Kidney (tissue), 14 donors: ENCODE data around the gene ADAT3. TPM values are rescaled to one million over a fixed set of nuclear protein-coding genes. Genes with fewer than 3 reads are reported as not detected.
"Not testable (repeated sequence)": the region's sequence is repeated elsewhere in the genome, so short reads cannot be mapped to it uniquely, and the experiment has no call there.

Experiments
- DNase-seq, 5 donors: peaks; one replicate each; pipeline ENCODE4 v3.0.0-alpha.2; 2013 to 2020
- FAIRE-seq: peaks from 2 replicates; lab custom pipeline; 2012; peaks lifted over from hg19 to GRCh38; lab: Jason Lieb, UNC
- H3K27ac ChIP-seq, 2 donors: one replicate each; pipeline ENCODE4 v1.7.0; 2013; ENCODE audit warnings: low read depth in 2 of 2, low read length in 2 of 2, inconsistent platforms in 1 of 2
- H3K27me3 ChIP-seq: one replicate; pipeline ENCODE4 v1.7.1; 2013; ENCODE audit warnings: low read length, inconsistent platforms; ENCODE audit not compliant: control insufficient read depth, insufficient read depth
- H3K36me3 ChIP-seq, 3 donors: one replicate each; pipeline versions ENCODE4 v1.7.0 to v1.7.1; 2013; ENCODE audit warnings: low read length in 3 of 3, control low read depth in 1 of 3, inconsistent platforms in 1 of 3; ENCODE audit not compliant: insufficient read depth in 3 of 3, control insufficient read depth in 2 of 3
- H3K4me1 ChIP-seq, 3 donors: one replicate each; pipeline versions ENCODE4 v1.7.0 to v1.7.1; 2013; ENCODE audit warnings: low read length in 3 of 3, inconsistent platforms in 1 of 3, low read depth in 1 of 3; ENCODE audit not compliant: control insufficient read depth in 2 of 3, insufficient read depth in 2 of 3
- H3K4me3 ChIP-seq, 3 donors: one replicate each; pipeline versions ENCODE4 v1.7.0 to v1.8.1; 2013; ENCODE audit warnings: low read length in 3 of 3, control low read depth in 1 of 3, inconsistent platforms in 1 of 3
- H3K9ac ChIP-seq, 3 donors: one replicate each; pipeline versions ENCODE4 v1.7.0 to v1.7.1; 2013; ENCODE audit warnings: low read length in 3 of 3, control low read depth in 1 of 3, inconsistent platforms in 1 of 3
- H3K9me3 ChIP-seq, 3 donors: one replicate each; pipeline versions ENCODE4 v1.7.0 to v1.7.1; 2013; ENCODE audit warnings: low read length in 3 of 3, control low read depth in 1 of 3, inconsistent platforms in 1 of 3; ENCODE audit not compliant: control insufficient read depth in 2 of 3, insufficient read depth in 1 of 3
- intact Hi-C: fragments of 100-400 bp; cut with DNase I; formaldehyde crosslinking; loops from one replicate; pipeline ENCODE4 v1.11.1; 2022
- polyA plus RNA-seq: library from polyadenylated mRNA; stranded (reverse); fragments of 350-450 nt; fragmentation: Illumina TruSeq; extraction: RNeasy Lipid Tissue Mini Kit (QIAGEN cat#74804); gene quantifications from one replicate; pipeline ENCODE4 v1.2.3, GENCODE V29; 2014; ENCODE audit warnings: low read depth, low replicate concordance; ENCODE audit not compliant: insufficient read depth
- total RNA-seq: library from RNA; stranded (reverse); fragmentation: NEBNext Ultra II Directional; extraction: Animal tissue kit (Norgen Biotek cat#: 25700); gene quantifications from one replicate; pipeline ENCODE4 v1.2.1, GENCODE V29; 2021
- TF ChIP-seq, protein P1 (sequence below): IDR thresholded peaks from 3 replicates; pipeline ENCODE4 v1.5.1; 2012; ENCODE audit warnings: mild to moderate bottlenecking, moderate library complexity, borderline replicate concordance; ENCODE audit not compliant: insufficient read depth; ENCODE audit errors: extremely low read depth
- donor health status: control.
- donor health status: control.
- donor health status: control.
- donor health status: control.
- donor health status: control.
- donor health status: DM: yes; HTN: yes; CAD: no.
- donor health status: Normal renal cell carcinoma (clear cell type).

ADAT3 gene
- total and polyA plus RNA-seq, 2 donors from 2014 or later: 6.1 to 10.3 TPM

DNA sequence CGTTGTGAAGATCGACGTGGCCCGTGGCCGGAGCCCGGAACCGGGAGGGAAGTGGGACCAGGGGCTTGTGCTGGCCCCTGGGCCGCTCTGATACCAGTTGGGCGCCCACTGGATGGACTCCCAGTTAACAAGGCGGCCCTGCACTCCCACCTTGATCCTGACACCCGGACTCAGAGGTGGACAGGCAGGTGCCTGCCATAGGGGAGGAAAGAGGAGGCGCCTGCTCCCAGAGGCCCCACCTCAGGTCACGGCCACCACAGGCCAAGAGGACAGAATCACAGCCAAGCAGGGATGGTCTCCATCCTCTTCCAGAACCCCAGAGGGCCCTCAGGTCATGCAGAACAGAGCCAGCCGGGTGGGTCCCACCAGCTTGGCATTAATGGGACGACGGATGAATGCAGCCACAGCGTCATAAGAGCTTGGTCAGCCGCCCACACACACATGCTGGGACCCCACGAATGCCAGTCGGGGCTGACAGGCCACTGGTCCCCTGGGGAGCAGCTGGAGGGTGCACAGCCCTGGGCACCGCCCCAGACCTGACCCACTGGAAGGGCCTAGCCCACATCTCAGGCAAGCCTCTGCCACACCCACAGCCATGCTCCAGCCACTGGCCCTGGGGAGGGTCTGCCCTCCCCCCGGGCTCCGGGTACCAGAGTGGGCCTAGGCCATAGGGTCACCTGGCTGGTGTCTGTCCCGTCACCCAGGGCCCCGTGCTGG, 32.2 kb upstream of the ADAT3 start:
- FAIRE-seq (no peak), DNase-seq (peak in 2 of 5 donors; percentile 57 to 79)
- Histone ChIP-seq H3K27ac (peak overlapping the region; percentile 4 to 57), H3K36me3 (no peaks in the 10 kb centered on the region), H3K9ac (peak overlapping the region in 1 of 3 donors; percentile 61), H3K27me3 (no peaks in the 10 kb centered on the region), H3K9me3 (no peaks in the 10 kb centered on the region), H3K4me3 (peak overlapping the region in 1 of 3 donors; percentile 81), H3K4me1 (peaks cover 0 to 28% (median 13%) of the 10 kb centered on the region in 3 donors)
- intact Hi-C loops: no loop called here
- TF ChIP-seq, protein P1, sequence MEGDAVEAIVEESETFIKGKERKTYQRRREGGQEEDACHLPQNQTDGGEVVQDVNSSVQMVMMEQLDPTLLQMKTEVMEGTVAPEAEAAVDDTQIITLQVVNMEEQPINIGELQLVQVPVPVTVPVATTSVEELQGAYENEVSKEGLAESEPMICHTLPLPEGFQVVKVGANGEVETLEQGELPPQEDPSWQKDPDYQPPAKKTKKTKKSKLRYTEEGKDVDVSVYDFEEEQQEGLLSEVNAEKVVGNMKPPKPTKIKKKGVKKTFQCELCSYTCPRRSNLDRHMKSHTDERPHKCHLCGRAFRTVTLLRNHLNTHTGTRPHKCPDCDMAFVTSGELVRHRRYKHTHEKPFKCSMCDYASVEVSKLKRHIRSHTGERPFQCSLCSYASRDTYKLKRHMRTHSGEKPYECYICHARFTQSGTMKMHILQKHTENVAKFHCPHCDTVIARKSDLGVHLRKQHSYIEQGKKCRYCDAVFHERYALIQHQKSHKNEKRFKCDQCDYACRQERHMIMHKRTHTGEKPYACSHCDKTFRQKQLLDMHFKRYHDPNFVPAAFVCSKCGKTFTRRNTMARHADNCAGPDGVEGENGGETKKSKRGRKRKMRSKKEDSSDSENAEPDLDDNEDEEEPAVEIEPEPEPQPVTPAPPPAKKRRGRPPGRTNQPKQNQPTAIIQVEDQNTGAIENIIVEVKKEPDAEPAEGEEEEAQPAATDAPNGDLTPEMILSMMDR: no peak

DNA sequence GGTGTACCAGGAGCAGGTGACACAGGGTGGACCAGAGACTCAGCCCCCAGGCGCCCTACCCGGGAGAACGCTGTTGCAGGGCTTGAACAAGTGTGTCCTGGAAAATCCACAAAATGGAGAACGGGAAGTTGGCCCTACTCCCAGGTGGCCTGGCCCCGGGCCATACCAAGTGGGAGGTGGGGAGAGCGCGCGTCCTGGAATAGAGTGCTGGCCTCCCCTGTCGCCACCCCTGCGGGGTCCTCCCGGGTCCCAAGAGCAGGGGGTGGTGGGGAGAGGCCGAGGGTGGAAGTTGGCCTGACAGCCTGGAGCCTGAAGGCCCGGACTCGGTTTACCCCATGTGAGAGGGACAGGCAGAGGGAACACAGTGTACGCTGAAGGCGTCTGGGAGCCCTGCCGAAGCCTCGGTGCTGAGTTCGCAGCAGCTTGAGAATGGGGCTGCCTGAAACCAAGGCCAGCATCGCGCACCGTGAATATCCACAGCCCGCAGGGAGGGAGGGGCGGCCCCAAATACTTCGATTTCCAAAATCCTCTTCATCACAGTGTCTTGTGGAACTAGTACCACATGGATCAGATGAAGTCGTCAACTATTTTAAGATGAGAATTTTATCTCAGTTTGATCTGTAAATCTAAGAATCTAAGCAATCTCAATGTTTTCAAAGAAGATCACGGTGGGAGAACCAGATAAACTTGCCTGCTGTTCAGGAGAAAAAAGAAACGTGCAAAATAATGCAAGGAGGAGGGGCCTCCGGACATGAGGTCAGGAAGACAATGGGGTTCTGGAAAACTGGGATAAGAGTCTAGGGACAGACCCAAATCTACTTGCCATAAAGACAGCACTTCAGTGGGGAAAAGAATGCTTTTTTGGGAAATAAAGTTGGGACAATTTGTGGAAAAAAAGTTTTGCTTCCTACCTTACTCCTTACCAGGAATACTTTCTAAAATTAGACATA, 31.4 kb upstream of the ADAT3 start:
- peaks cover 0 to 28% (median 13%) of the 10 kb centered on the region in 3 donors for H3K4me1 ChIP-seq
- H3K27me3 ChIP-seq: no peaks in the 10 kb centered on the region
- intact Hi-C loops: no loop called here
- H3K9me3 ChIP-seq: no peaks in the 10 kb centered on the region
- peak overlapping the region; percentile 4 to 57 for H3K27ac ChIP-seq
- H3K36me3 ChIP-seq: no peaks in the 10 kb centered on the region
- FAIRE-seq: no peak
- H3K4me3 ChIP-seq: peak overlapping the region in 1 of 3 donors; percentile 81
- TF ChIP-seq, protein P1: no peak
- H3K9ac ChIP-seq: peak overlapping the region in 1 of 3 donors; percentile 61
- peak in 1 of 5 donors; percentile 30 for DNase-seq

DNA sequence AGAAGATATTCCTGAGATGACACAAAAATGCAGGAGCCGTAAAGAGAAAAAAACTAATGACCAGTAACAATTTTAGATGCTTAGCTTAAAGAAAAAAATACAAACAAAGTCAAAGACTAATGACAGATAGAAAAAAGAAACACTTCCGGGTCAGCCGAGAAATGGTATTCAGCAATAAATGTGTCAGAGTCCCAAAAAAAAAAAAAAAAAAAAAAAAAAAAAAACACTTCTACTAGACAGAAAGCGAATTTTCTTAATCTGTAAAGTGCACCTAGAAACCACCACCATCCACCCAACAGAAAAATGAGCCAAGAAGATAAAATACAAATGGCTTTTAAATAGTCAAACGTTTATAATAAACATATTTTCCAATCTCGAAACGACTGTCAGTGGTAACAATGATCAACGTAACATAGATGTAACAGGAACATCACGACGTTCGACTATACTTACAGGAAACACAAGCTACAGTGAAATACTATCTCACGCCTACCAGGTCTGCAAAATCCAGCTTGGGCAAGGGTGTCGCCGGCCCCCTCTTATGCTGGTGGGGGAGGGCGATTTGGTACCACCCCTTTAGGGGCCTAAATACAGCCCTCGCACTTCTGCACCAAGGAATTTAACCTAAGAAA, 30.5 kb upstream of the ADAT3 start:
- no peaks in the 10 kb centered on the region for H3K9me3 ChIP-seq
- H3K4me3 ChIP-seq: peak overlapping the region; percentile 72 to 91 (median 81)
- no peaks in the 10 kb centered on the region for H3K36me3 ChIP-seq
- H3K27ac ChIP-seq: peak overlapping the region in 1 of 2 donors; percentile 53
- TF ChIP-seq, protein P1: no peak
- no peaks in the 10 kb centered on the region for H3K27me3 ChIP-seq
- H3K4me1 ChIP-seq: peaks cover 0 to 28% (median 13%) of the 10 kb centered on the region in 3 donors
- H3K9ac ChIP-seq: peak overlapping the region in 1 of 3 donors; percentile 87
- FAIRE-seq (no peak), DNase-seq (peak in 2 of 5 donors; percentile 36 to 46)
- intact Hi-C loops: no loop called here

DNA sequence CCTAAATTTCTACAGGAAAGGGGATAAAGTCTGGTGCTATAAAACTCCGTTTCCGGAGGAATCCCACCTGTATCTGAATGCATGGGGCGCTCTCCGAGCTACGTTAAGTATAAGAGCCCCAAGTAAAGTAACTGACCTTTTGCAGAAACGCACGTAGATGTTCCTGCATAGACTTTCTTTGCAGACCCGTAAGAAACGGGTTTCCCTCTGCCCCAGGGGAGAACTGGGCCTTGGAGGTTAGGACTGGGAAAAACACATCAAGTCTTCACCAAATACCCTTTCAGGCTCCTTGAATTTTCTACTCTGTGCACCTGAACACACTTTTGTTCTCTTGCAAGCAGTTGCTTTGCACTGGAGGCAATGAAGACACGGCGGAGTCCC, 29.9 kb upstream of the ADAT3 start:
- Histone ChIP-seq H3K4me3 (peak overlapping the region; percentile 72 to 91 (median 81)), H3K9ac (peak overlapping the region; percentile 66 to 87 (median 71)), H3K4me1 (peaks cover 0 to 29% (median 13%) of the 10 kb centered on the region in 3 donors), H3K27ac (peak overlapping the region; percentile 87 to 89)
- FAIRE-seq, H3K27me3 ChIP-seq, H3K9me3 ChIP-seq, DNase-seq, intact Hi-C loops, H3K36me3 ChIP-seq: not testable (repeated sequence)
